ENCODE measurements around the gene ST3GAL3. TPM values are rescaled to one million over a fixed set of nuclear protein-coding genes. Genes with fewer than 3 reads are reported as not detected.
A peak's percentile ranks its signal among the peaks of the same experiment; 100 is the strongest.

The ST3GAL3 gene
- total RNA-seq, 4 donors from 2014 or later = 32.2 to 57.4 (median 38.3) TPM

- DNase-seq = no peak
Observed at GRCh38 chr1:43979261-43979527, 271.9 kb downstream of the ST3GAL3 start.

GRCh38 chr1:43979528-43980254 lies 272.4 kb downstream of the ST3GAL3 start:
- DNase-seq = peak in 1 of 2 donors; percentile 19
- in situ Hi-C loops (cut with MboI; ENCODE audit: low sequenced_read_pairs in 4 of 4) = no loop called here
- peak overlapping the region; percentile 60 to 70 (median 64) for H3K27ac ChIP-seq
- H3K4me3 ChIP-seq = peak overlapping the region; percentile 63 to 92 (median 68)
- H3K36me3 ChIP-seq = peaks cover 0 to 28% of the 10 kb centered on the region in 2 donors
- no peaks in the 10 kb centered on the region for H3K27me3 ChIP-seq
- H3K4me1 ChIP-seq = peaks cover 25 to 36% of the 10 kb centered on the region in 2 donors
- ATAC-seq = peak in 1 of 2 donors; percentile 21
- H3K9me3 ChIP-seq = no peaks in the 10 kb centered on the region
- TF ChIP-seq POLR2A (IDR thresholded peaks at IDR 0.05) = no peak
- no peak for TF ChIP-seq CTCF (IDR thresholded peaks at IDR 0.05 in 4 of 5, conservative IDR thresholded peaks at IDR 0.05 in 1 of 5)
- intact Hi-C loops (cut with DNase I; ENCODE audit: low total_unique reads) = loop anchor here (1.0 to 10.0 kb wide), 2 partner anchors 12 to 375 kb away; partner anchors contain the start of genes CCDC24 and ERI3

More at GRCh38 chr1:43979261-43979527, 271.9 kb downstream of the ST3GAL3 start:
- ATAC-seq = no peak
- Histone ChIP-seq H3K4me3 (peak overlapping the region; percentile 63 to 92 (median 68)), H3K27ac (peak overlapping the region; percentile 60 to 70 (median 64)), H3K4me1 (peaks cover 25 to 38% of the 10 kb centered on the region in 2 donors), H3K36me3 (peaks cover 0 to 23% of the 10 kb centered on the region in 2 donors), H3K9me3 (no peaks in the 10 kb centered on the region), H3K27me3 (no peaks in the 10 kb centered on the region)
- TF ChIP-seq POLR2A (IDR thresholded peaks at IDR 0.05) (no peak), CTCF (IDR thresholded peaks at IDR 0.05 in 4 of 5, conservative IDR thresholded peaks at IDR 0.05 in 1 of 5) (no peak)
- in situ Hi-C loops (cut with MboI; ENCODE audit: low sequenced_read_pairs in 4 of 4) = no loop called here
- intact Hi-C loops (cut with DNase I; ENCODE audit: low total_unique reads) = loop anchor here (10.0 kb wide), 1 partner anchor 376 kb away; the partner anchor contains the start of gene ERI3

GRCh38 chr1:43980255-43981134 lies 273.2 kb downstream of the ST3GAL3 start:
- Histone ChIP-seq H3K4me3 (peak overlapping the region; percentile 63 to 92 (median 68)), H3K27me3 (no peaks in the 10 kb centered on the region), H3K27ac (peak overlapping the region in 3 of 4 donors; percentile 60 to 70 (median 64)), H3K9me3 (no peaks in the 10 kb centered on the region), H3K36me3 (peaks cover 0 to 32% of the 10 kb centered on the region in 2 donors), H3K4me1 (peaks cover 23 to 32% of the 10 kb centered on the region in 2 donors)
- no peak for DNase-seq
- in situ Hi-C loops (cut with MboI; ENCODE audit: low sequenced_read_pairs in 4 of 4) (no loop called here), intact Hi-C loops (cut with DNase I; ENCODE audit: low total_unique reads) (loop anchor here (1.0 kb wide), 1 partner anchor 11 kb away; the partner anchor contains the start of gene CCDC24)
- no peak for ATAC-seq
- no peak for TF ChIP-seq CTCF (IDR thresholded peaks at IDR 0.05 in 4 of 5, conservative IDR thresholded peaks at IDR 0.05 in 1 of 5)
- no peak for TF ChIP-seq POLR2A (IDR thresholded peaks at IDR 0.05)

Small RNAs within 50 kb of the gene (microRNA-seq; reads per million reads assigned to microRNA genes)
- 0 reads per million in 2 donors for gene MIR6079 (ENCODE audit: borderline replicate concordance in 2 of 2)

Other genes starting within 250 kb of the ST3GAL3 start
- gene PTPRF, start 176.7 kb upstream of the ST3GAL3 start, total RNA-seq = 1 to 10 TPM; 1.8 to 2.6 (median 2.5) TPM
- 10 to 100 TPM in 3 of 4 donors, 1 to 10 TPM in 1; 8.1 to 19.9 (median 13.4) TPM for gene KDM4A, start 57.4 kb upstream of the ST3GAL3 start, total RNA-seq
- gene ARTN, start 226.3 kb downstream of the ST3GAL3 start, total RNA-seq = 1 to 10 TPM in 1 of 4 donors, under 1 TPM in 1, not detected in 2; 0.25 to 1.8 TPM
- 100 to 1,000 TPM in 3 of 4 donors, 10 to 100 TPM in 1; 81.9 to 171 (median 105) TPM for gene IPO13, start 239.4 kb downstream of the ST3GAL3 start, total RNA-seq